ENCODE measurements around the gene METTL2A. TPM values are rescaled to one million over a fixed set of nuclear protein-coding genes. Genes with fewer than 3 reads are reported as not detected.
"Not testable (repeated sequence)": the region's sequence is repeated elsewhere in the genome, so short reads cannot be mapped to it uniquely, and the experiment has no call there.

METTL2A gene
- total RNA-seq, 4 donors from 2014 or later, result 15.0 to 21.4 (median 17.5) TPM

- no peak for DNase-seq
- Histone ChIP-seq H3K4me1 (no peaks in the 10 kb centered on the region), H3K4me3 (replicated peaks in 1 of 3) (no peak overlapping the region), H3K27me3 (no peaks in the 10 kb centered on the region), H3K9me3 (no peaks in the 10 kb centered on the region), H3K36me3 (peaks cover 30 to 40% of the 10 kb centered on the region in 2 donors), H3K27ac (no peak overlapping the region)
- WGBS, 2 donors, result 90 to 97% methylated on average over 4 of the region's 4 CpGs
- TF ChIP-seq POLR2A (IDR thresholded peaks at IDR 0.05), result no peak
- no peak for TF ChIP-seq CTCF (IDR thresholded peaks at IDR 0.05)
- intact Hi-C loops (cut with DNase I), result no loop called here
These were observed 20.4 kb downstream of the METTL2A start for GRCh38 chr17:62444063-62444462.

GRCh38 chr17:62445791-62446190, 22.1 kb downstream of the METTL2A start:
- H3K27ac ChIP-seq; H3K4me3 ChIP-seq (replicated peaks in 1 of 3); intact Hi-C loops (cut with DNase I); H3K27me3 ChIP-seq; H3K4me1 ChIP-seq; H3K9me3 ChIP-seq; DNase-seq: not testable (repeated sequence)
- H3K36me3 ChIP-seq, result peaks cover 30 to 38% of the 10 kb centered on the region in 2 donors
- 93 to 95% methylated on average over 4 of the region's 4 CpGs for WGBS, 2 donors

GRCh38 chr17:62452195-62452594, 28.5 kb downstream of the METTL2A start:
- H3K27me3 ChIP-seq; H3K27ac ChIP-seq; H3K9me3 ChIP-seq; H3K4me1 ChIP-seq; DNase-seq; intact Hi-C loops (cut with DNase I); H3K4me3 ChIP-seq (replicated peaks in 1 of 3): not testable (repeated sequence)
- 83 to 91% methylated on average over 4 of the region's 4 CpGs for WGBS, 2 donors
- H3K36me3 ChIP-seq, result peaks cover 14% of the 10 kb centered on the region in 2 donors

GRCh38 chr17:62453041-62453440, 29.3 kb downstream of the METTL2A start:
- H3K27ac ChIP-seq; H3K4me3 ChIP-seq (replicated peaks in 1 of 3); H3K27me3 ChIP-seq; H3K9me3 ChIP-seq; intact Hi-C loops (cut with DNase I); H3K36me3 ChIP-seq; DNase-seq; H3K4me1 ChIP-seq: not testable (repeated sequence)
- WGBS, 2 donors, result 89 to 90% methylated on average over 5 of the region's 5 CpGs

GRCh38 chr17:62453656-62454055, 30.0 kb downstream of the METTL2A start:
- intact Hi-C loops (cut with DNase I); H3K27me3 ChIP-seq; H3K9me3 ChIP-seq; H3K27ac ChIP-seq; H3K4me3 ChIP-seq (replicated peaks in 1 of 3); H3K4me1 ChIP-seq; H3K36me3 ChIP-seq; DNase-seq: not testable (repeated sequence)
- 82 to 88% methylated on average over 4 of the region's 4 CpGs for WGBS, 2 donors

GRCh38 chr17:62454111-62454510, 30.4 kb downstream of the METTL2A start:
- H3K9me3 ChIP-seq; H3K27me3 ChIP-seq; DNase-seq; H3K27ac ChIP-seq; H3K36me3 ChIP-seq; H3K4me1 ChIP-seq; H3K4me3 ChIP-seq (replicated peaks in 1 of 3); intact Hi-C loops (cut with DNase I): not testable (repeated sequence)
- whole genome bisulfite sequencing, 2 donors, result 69 to 72% methylated on average over 3 of the region's 3 CpGs

- H3K27me3 ChIP-seq, result no peaks in the 10 kb centered on the region
- no peak overlapping the region for H3K4me3 ChIP-seq (replicated peaks in 1 of 3)
- H3K4me1 ChIP-seq, result peaks cover 0 to 4% of the 10 kb centered on the region in 2 donors
- no peak for DNase-seq
- intact Hi-C loops (cut with DNase I), result no loop called here
- WGBS, 2 donors, result 82 to 87% methylated on average over 7 of the region's 7 CpGs
- H3K36me3 ChIP-seq, result no peaks in the 10 kb centered on the region
- H3K9me3 ChIP-seq, result no peaks in the 10 kb centered on the region
- H3K27ac ChIP-seq, result no peak overlapping the region
- TF ChIP-seq CTCF (IDR thresholded peaks at IDR 0.05) (no peak), POLR2A (IDR thresholded peaks at IDR 0.05) (no peak)
These were observed 32.3 kb downstream of the METTL2A start for GRCh38 chr17:62456016-62456415.

GRCh38 chr17:62458483-62458882, 34.8 kb downstream of the METTL2A start:
- H3K36me3 ChIP-seq; H3K27me3 ChIP-seq; H3K9me3 ChIP-seq; H3K4me1 ChIP-seq; intact Hi-C loops (cut with DNase I); DNase-seq; H3K27ac ChIP-seq; H3K4me3 ChIP-seq (replicated peaks in 1 of 3): not testable (repeated sequence)
- 67 to 80% methylated on average over 10 of the region's 10 CpGs for WGBS, 2 donors

- H3K27ac ChIP-seq; H3K4me3 ChIP-seq (replicated peaks in 1 of 3); H3K9me3 ChIP-seq; H3K27me3 ChIP-seq; H3K4me1 ChIP-seq; H3K36me3 ChIP-seq; intact Hi-C loops (cut with DNase I); DNase-seq: not testable (repeated sequence)
- WGBS, 2 donors, result 75 to 87% methylated on average over 3 of the region's 3 CpGs
These were observed 40.7 kb downstream of the METTL2A start for GRCh38 chr17:62464422-62464821.

- intact Hi-C loops (cut with DNase I); DNase-seq; H3K4me3 ChIP-seq (replicated peaks in 1 of 3); H3K4me1 ChIP-seq; H3K27ac ChIP-seq; H3K27me3 ChIP-seq; H3K9me3 ChIP-seq; H3K36me3 ChIP-seq: not testable (repeated sequence)
- 95 to 96% methylated on average over 7 of the region's 7 CpGs for WGBS, 2 donors
These were observed 41.6 kb downstream of the METTL2A start for GRCh38 chr17:62465271-62465670.

- intact Hi-C loops (cut with DNase I), result loop anchor here (10.0 kb wide), 1 partner anchor 46 kb away; the partner anchor contains the start of gene METTL2A
- H3K4me3 ChIP-seq (replicated peaks in 1 of 3); H3K27me3 ChIP-seq; H3K4me1 ChIP-seq; H3K9me3 ChIP-seq; H3K36me3 ChIP-seq: not testable (repeated sequence)
- H3K27ac ChIP-seq, result peak overlapping the region; percentile 39 to 65 (median 57)
- DNase-seq, result peak; percentile 69 to 85
- 39 to 52% methylated on average over 5 of the region's 8 CpGs for WGBS, 2 donors
These were observed 47.1 kb downstream of the METTL2A start for GRCh38 chr17:62470666-62471379.

Measured in thyroid gland (tissue), 4 donors.